CD4-positive, alpha-beta T cell treated with Interleukin-17A for 4 hours (primary cell): ENCODE data around the gene RNF150.
"Not testable (repeated sequence)": the region's sequence is repeated elsewhere in the genome, so short reads cannot be mapped to it uniquely, and the experiment has no call there.

ENCODE experiments used
- DNase-seq: peaks from one replicate; pipeline ENCODE4 v3.0.0-alpha.2; 2020; ENCODE audit warnings: mixed read lengths

RNF150 gene

GRCh38 chr4:141074098-141074878 lies 59.0 kb downstream of the RNF150 start:
- no peak for DNase-seq

GRCh38 chr4:141066690-141067089 lies 66.6 kb downstream of the RNF150 start:
- no peak for DNase-seq

GRCh38 chr4:141065872-141066271 lies 67.4 kb downstream of the RNF150 start:
- DNase-seq: no peak

DNA sequence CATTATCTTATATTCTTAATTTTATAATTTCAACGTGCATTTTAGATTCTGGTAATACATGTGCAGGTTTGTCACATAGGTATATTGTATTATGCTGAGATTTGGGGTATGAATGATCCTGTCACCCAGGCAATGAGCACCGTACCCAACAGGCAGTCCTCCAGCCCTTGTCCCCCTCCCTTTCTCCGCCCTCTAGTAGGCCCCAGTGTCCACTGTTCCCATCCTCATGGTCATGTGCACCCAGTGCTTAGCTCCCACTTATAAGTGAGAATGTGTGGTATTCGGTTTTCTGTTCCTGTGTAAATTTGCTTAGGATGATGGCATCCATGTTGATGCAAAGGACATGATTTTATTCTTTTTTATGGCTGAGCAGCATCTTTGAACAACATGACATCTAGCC lies 70.6 kb downstream of the RNF150 start:
- no peak for DNase-seq

- no peak for DNase-seq
These were observed 74.4 kb downstream of the RNF150 start for GRCh38 chr4:141058591-141059512.

DNA sequence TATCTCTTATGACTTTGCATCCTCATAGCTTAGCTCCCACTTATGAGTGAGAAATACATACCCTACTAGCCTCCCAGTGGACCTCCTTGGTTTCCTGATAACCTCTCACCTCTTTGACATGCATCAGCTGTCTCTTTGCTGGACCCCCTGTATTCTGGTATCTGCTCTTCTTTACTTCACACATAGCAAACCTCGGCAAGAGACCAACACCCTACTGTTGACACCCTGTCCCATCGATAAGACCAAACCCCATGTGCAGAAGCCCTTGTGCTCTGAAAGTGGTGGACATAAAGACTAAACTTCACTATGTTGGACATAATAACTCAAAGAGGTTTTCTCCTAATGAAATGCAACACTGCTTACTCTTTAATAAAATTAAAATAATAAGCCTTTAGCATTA lies 75.7 kb downstream of the RNF150 start:
- DNase-seq: no peak

DNA sequence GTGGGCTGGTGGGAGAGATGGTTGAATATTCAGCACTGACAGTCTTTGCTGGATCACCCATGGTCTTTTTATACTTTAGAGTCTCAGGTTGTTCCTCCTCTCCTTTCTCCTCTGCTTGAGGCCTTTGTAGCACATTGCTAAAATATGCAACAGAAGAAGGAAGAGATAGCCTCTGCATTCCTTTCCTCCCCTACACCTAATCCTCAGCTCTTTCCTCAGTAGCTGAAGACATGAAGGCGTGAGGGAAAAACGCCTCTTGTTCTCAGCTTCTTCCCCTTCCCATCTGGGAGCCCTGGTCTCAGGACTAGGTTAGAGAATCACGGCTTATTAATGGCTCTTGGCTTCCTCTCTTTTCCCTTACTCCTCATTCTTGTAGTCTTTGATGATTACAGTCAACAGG lies 76.8 kb downstream of the RNF150 start:
- DNase-seq: no peak

GRCh38 chr4:141054446-141054845 lies 78.8 kb downstream of the RNF150 start:
- DNase-seq: no peak

DNA sequence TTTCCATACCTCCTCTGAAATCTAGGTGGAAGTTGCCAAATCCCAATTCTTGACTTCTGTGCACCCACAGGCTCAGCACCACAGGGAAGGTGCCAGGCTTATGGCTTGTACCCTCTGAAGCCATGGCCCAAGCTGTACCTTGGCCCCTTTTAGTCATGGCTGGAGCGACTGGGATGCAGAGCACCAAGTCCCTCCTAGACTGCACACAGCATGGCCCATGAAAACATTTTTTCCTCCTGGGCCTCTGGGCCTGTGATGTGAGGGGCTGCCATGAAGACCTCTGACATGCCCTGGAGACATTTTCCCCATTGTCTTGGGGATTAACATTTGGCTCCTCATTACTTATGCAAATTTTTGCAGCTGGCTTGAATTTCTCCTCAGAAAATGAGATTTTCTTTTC lies 82.3 kb downstream of the RNF150 start:
- not testable (repeated sequence) for DNase-seq

- DNase-seq: no peak
These were observed 85.9 kb downstream of the RNF150 start for GRCh38 chr4:141047228-141047884.

- no peak for DNase-seq
These were observed 87.0 kb downstream of the RNF150 start for GRCh38 chr4:141046255-141046654.

- no peak for DNase-seq
These were observed 87.4 kb downstream of the RNF150 start for GRCh38 chr4:141045848-141046247.

DNA sequence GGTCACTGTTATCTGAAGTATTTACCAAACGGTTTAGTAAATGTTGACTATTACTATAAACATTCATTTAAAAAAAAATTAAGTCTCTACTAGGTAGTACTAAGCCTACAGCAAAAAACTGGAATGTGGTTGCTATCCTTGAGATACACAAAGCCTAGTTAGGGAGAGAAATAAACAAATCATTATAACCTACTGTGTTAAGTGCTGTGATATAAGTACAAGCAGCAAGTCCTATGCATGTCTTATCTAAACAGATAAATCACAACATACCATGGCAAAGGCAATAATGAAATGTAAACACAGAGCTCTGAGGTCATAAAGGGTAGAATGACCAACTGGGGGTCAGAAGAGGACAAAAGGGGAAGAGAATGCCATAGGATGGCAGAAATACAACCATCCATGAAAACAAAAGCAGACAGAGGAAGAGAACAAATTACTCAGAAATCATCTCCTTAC lies 92.2 kb downstream of the RNF150 start:
- DNase-seq: no peak

- no peak for DNase-seq
These were observed 94.1 kb downstream of the RNF150 start for GRCh38 chr4:141039156-141039555.

DNA sequence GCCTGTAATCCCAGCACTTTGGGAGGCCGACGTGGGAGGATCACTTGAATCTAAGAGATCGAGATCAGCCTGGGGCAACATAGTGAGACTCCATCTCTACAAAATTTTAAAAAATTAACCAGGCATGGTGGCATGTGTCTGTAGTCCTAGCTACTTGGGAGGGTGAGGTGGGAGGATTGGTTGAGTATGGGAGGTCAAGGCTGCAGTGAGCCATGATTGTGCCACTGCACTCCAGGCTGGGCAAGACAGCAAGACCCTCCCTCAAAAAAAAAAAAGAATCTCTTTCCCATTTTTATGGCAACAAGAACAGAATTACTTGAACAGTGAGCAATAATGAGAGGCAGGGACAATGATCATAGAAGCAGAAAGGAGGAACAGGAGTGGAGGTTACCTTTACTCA lies 94.8 kb downstream of the RNF150 start:
- no peak for DNase-seq

DNA sequence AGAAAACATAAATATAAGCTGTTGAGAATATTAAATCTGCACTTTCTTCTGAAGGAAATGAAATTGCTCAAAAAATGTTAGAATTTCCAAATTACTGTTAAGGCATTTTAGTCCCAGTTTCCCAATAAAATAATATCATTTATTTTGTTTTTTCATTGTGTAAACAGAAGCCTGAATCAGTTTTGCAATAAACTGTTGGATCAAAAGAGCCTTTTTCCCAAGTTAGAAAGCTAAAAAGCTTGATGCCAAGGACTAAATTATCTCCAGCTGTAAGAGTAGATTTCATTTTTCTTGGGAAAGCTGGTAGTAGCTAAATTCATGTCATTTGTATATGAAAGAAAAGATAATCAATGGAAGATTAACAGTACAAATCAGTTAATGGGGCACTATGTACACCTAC lies 95.8 kb downstream of the RNF150 start:
- DNase-seq: no peak

DNA sequence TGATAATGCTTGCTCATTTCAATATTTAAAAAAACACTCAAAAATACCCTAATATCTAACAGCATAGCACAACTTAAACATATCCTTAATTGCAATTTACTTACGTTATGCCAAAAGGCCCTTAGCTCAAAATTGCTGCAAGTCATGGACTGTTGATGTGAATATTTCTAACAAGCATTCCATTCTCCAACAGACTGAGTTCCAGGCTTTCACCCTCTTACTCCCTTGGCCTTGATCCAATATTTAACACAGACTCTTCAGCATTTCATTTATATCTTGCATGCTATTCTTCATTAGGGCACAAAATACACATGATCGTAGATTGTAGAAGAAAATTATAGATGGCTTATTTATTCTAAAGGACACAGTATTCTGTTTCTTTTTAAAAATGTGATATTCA lies 96.5 kb downstream of the RNF150 start:
- no peak for DNase-seq

GRCh38 chr4:141035920-141036319 lies 97.3 kb downstream of the RNF150 start:
- DNase-seq: no peak

- DNase-seq: no peak
These were observed 105.2 kb downstream of the RNF150 start for GRCh38 chr4:141028024-141028529.

GRCh38 chr4:141027421-141027820 lies 105.8 kb downstream of the RNF150 start:
- DNase-seq: no peak

DNA sequence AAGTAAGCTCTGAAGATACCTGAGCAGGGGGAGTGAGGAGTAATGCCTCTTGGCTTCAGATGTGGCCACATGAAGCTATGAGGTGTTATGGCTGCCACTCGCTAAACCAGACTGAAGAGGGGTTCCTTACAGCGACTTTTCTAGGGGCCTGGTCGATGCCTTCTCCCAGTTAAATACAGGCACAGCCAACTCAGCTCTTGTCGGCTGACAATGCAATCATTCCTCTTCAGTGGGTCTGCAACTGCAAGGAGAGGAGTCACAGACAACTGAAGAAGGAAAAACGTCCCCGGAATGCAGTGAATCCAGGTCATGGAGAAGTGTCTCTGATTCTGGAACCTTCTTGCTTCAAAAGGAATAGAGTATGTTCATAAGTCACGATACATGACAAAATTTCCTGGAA lies 106.4 kb downstream of the RNF150 start:
- DNase-seq: no peak

DNA sequence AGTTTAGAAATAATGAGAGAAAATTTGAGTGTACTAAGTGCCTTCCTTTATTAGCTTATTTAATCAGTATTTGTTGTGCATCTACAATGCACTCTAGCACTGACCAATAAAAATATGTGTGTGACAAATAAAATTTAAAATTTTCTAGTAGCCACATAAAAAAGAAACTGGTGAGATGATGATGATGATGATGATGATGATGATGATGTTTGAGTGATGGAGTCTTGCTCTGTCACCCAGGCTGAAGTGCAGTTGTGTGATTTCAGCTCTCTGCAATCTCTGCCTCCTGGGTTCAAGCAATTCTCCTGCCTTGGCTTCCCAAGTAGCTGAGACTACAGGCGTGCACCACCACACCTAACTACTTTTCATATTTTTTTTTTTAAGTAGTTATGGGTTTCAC lies 110.2 kb downstream of the RNF150 start:
- DNase-seq: no peak

GRCh38 chr4:141022111-141022695 lies 111.1 kb downstream of the RNF150 start:
- DNase-seq: no peak
